GM19463 (cell line): Measurements from ENCODE around the gene SNX17.
A peak's percentile ranks its signal among the peaks of the same experiment; 100 is the strongest.
"Not testable (repeated sequence)": the region's sequence is repeated elsewhere in the genome, so short reads cannot be mapped to it uniquely, and the experiment has no call there.

Experiments
- ATAC-seq: cut with Tn5 transposase; IDR thresholded peaks from one replicate; pipeline ENCODE4 v1.9.1; 2021; ENCODE audit warnings: mild to moderate bottlenecking, moderate library complexity; ENCODE audit not compliant: unreplicated experiment

Gene SNX17

DNA sequence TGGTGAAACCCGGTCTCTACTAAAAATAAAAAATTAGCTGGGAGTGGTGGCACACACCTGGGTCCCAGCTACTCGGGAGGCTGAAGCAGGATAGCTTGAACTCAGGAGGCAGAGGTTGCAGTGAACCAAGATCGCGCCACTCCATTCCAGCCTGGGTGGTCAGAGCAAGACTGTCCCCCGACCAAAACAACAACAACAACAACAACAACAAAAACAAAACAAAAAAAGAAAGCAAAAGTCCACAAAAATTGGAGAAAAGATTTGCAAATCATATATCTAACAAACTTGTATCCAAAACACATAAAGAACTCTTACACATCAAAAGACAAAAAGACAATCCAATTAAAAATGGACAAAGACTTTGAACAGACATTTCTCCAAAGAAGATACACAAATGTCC is 28.5 kb downstream of the SNX17 start:
- ATAC-seq: no peak

DNA sequence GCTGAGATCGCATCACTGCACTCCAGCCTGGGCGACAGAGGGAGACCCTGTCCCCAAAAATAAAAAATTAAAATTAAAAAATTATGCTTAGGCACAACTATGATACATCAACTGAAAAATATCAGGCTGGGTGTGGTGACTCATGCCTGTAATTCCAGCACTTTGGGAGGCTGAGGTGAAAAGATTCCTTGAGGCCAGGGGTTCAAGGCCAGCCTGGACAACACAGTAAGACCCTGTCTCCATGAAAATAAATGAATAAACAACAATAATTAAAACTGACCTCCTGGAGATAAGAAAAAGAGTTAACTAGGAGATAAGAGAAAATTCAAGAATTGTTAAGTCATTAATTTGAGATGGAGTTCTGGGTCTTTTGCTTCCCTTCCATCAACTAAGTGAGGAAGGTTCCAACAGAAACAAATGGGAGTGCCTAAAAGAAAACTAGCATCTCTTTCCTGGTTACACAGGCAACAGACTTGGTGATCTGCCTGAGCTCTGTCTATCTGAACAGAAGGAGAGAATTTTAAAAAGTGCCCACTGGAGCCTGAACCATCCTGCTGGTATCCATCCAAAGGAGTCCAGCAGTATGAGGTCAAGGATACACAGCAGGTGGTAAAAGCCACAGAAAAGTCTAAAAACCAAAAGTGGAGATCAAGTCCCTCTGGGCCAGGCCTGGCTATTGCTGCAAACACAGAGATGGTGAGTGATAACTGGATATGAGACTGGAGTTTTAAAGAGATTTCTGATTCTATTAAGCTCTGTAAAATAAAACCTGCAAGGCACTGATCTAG is 30.1 kb downstream of the SNX17 start:
- no peak for ATAC-seq

DNA sequence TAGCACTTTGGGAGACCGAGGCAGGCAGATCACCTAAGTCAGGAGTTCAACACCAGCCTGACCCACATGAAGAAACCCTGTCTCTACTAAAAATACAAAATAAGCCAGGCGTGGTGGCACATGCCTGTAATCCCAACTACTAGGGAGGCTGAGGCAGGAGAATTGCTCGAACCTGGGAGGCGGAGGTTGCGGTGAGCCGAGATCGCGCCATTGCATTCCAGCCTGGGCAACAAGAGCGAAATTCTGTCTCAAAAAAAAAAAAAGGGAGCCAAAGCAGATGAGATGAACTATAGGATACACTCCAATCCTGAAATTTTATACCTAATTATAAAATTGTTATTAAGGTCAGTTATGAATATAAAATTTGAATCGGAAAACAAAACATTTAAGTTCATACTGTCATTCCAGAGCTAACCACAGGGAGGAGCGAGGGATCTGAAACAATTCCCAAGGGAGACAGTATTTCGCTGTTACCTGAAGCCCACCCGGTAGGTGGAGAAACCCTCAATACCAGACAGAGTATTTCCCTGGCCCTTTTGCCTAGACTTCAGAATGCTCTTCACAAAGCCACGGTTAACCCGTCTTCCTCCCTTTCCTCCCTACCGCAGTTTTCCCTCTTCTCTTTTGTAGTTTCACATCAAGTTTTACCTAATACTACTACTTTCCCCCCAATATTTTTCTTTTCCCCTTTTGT is 37.5 kb downstream of the SNX17 start:
- ATAC-seq: no peak

DNA sequence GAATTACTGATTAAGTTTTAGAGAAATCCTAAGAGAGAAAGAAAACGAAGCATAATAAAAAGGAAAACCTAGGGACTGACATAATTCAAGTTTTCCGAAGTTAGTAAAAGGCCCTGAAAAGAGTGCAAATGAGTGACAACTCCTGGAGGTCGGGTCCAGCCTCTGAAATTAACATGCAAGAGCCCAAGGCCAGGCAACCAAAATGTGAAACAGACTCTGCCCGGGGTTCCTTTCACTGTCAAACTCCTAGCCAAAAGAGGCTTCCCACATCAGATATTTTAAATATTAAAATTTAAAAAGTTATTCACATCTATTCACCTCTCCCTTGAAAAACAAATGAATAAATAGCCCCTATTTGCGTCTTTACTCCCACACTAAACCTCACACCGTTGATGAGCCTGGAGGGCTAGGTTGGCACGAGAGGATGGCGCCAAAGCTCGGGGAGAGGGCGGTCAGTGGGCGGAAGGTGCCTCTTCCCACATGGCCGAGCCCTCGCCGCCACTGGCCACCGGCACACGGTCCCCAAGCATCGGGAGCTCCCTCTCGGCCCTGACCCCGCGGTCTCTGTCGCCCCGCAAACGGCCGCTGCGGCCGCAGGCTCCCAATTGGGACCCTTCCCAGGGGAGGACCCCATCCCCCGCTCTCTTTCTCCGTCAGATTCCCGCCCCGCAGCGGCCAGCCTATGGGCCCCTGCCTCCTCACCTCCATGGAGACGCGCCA is 38.3 kb downstream of the SNX17 start:
- peak; percentile 24 for ATAC-seq

DNA sequence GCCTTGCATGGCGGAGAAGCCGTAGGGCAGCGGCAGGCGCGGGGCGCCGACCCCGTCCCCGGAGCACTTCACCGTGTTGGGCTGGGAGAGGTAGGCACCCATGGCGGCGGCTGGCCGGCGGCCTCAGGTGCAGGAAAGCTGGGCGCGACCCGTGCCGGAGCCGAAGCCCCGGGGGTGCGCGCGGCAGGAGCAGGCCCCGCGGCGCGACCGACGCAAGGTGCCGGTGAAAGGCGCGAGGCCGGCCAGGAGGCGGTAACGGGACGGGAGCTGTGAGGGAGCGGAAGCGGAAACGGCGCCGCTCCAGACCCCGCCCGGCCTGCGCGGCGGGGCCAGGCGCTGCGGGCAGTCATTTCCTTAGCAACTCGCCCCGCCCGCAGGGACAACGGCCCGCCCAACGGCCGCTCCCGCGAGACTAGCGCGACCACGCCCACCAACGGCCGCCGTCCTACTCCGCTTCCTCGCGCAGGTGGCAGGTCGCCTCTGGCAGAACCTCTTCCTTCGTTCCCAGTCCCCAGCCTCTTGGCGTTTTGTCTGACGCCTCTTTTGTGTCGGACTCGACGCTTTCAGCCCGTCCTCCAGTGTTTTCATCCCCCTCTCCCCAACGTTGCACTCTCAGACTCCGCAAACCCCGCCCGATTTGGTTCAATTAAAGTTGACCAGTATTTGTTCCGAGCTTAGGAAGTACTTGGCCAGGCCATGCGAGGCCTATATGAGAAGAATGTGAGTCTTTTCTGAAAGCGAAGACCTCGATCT is 39.1 kb downstream of the SNX17 start, which contains the start of gene PPM1G:
Gene PPM1G, minus strand, starts transcription at position 271 of the 753 bp plus-strand sequence. Its CDS starts 169 bp downstream, at position 102.
- peak; percentile 95 for ATAC-seq

DNA sequence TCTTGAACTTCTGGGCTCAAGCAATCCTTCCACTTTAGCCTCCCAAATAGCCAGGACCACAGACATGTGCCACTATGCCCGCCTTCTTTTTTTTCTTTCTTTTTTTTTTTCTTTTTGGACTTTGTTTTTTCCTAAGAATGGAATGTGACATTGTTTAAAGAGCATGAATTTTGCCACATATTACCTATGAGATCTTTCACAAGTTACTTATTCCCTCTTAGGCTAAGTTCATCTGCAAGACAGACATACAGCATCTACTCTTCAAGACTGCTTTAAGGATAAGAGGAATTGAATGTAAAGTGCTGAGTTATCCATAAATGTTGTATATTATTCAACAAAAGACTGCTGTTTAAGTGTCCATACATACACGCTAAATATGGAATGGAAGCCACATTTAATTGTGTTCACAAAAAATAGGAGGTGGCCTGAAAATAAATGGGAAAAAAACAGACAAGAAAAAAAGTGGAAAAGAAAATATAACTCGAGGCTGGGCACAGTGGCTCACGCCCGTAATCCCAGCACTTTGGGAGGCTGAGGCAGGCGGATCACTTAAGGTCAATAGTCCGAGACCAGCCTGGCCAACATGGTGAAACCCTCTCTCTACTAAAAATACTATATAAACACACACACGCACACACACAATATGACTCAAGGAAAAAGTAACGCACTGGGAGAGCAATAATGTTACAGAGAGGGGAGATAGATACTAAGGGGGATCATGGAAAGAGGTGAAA is 42.2 kb downstream of the SNX17 start:
- no peak for ATAC-seq

DNA sequence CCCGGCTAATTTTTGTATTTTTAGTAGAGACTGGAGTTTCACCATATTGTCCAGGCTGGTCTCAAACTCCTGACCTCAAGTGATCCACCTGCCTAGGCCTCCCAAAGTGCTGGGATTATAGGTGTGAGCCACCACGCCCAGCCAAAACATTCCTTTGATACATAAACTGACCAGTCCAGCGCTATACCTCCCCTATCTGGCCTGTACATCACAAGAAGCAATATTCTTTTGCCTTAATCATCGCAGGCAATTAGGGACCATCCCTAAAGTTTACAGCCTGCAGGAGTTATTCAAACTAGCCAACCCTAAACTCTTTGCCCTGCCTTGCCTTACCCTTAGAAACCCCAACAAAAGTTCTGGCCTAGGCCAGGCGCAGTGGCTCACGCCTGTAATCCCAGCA is 45.7 kb downstream of the SNX17 start:
- ATAC-seq: no peak

DNA sequence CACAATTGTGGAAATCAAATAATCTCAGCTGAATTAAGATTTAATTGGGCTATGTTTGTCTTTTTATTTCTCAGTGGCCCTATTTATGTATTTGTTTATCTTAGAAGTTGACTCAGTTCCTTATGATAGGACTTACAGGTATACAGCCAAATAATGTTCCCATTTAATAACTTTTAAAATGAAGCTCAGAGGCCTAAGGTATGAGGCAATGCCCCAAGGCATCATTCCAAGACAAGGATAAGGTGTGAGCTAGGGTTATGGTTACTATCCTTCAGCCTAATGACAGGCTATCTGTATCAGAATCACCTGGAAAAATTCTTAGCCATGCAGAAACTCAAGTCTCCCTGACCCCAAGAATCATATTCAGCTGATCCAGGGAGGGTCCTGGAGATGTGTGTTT is 50.6 kb downstream of the SNX17 start:
- no peak for ATAC-seq

DNA sequence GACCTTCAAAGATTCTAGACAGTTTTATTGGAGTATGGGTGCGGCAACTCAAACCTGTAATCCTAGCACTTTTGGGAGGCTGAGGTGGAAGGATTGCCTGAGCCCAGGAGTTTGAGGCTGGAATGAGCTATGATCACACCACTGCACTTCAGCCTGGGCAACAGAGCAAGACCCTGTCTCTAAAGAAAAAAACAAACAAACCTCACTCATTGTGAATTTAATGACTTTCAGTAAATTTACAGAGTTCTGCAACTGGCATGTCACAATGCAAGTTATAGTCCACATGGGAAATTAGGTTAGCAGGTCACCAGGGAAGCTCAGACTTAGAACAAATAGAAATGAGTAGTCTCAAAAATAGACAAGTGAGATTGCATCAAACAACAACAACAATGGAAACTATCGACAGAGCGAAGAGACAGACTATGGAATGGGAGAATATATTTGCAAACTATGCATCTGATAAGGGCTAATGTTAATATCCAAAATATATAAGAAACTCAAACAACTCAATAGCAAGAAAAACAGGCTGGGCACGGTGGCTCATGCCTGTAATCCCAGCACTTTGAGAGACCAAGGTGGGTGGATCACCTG is 51.3 kb downstream of the SNX17 start:
- no peak for ATAC-seq

DNA sequence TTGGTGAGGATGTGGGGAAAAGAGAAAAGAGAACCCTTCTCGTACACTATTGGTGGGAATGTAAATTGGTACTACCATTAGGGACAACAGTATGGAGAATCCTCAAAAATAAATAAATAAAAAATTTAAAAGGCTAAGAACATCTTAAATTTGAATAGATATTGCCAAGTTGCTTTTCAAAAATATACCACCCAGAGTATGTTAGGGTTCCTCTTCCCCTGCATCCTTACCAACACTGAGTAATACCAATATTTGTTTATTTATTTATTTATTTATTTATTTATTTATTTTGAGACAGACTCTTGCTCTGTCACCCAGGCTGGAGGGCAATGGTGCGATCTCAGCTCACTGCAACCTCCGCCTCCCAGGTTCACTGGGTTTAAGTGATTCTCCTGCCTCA is 52.5 kb downstream of the SNX17 start:
- ATAC-seq: no peak

DNA sequence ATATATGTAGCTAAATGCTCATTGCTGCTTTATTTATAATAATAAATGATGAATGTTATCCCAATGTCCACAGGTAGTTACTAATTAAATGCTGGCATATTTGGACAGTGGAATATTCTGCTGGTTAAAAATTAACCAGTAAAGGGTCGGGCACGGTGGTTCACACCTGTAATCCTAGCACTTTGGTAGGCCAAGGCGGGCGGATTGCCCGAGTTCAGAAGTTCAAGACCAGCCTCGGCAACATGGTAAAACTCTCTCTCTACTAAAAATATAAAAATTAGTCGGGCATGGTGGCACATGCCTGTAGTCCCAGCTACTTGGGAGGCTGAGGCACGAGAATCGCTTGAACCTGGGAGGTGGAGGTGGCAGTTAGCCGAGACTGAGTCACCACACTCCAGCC is 54.6 kb downstream of the SNX17 start:
- not testable (repeated sequence) for ATAC-seq
